HG03196 (cell line): Measurements from ENCODE around the gene MAGED1.
A peak's percentile ranks its signal among the peaks of the same experiment; 100 is the strongest.
"Not testable (repeated sequence)": the region's sequence is repeated elsewhere in the genome, so short reads cannot be mapped to it uniquely, and the experiment has no call there.

Source experiments
- ATAC-seq: cut with Tn5 transposase; IDR thresholded peaks from one replicate; pipeline ENCODE4 v1.9.1; 2021; ENCODE audit not compliant: unreplicated experiment

MAGED1 gene

GRCh38 chrX:51894697-51895336 lies 1.4 kb downstream of the MAGED1 start:
- ATAC-seq = peak; percentile 36

- no peak for ATAC-seq
These were observed 3.2 kb downstream of the MAGED1 start for GRCh38 chrX:51896626-51897025.

- ATAC-seq = no peak
These were observed 6.3 kb downstream of the MAGED1 start for GRCh38 chrX:51899741-51900140.

DNA sequence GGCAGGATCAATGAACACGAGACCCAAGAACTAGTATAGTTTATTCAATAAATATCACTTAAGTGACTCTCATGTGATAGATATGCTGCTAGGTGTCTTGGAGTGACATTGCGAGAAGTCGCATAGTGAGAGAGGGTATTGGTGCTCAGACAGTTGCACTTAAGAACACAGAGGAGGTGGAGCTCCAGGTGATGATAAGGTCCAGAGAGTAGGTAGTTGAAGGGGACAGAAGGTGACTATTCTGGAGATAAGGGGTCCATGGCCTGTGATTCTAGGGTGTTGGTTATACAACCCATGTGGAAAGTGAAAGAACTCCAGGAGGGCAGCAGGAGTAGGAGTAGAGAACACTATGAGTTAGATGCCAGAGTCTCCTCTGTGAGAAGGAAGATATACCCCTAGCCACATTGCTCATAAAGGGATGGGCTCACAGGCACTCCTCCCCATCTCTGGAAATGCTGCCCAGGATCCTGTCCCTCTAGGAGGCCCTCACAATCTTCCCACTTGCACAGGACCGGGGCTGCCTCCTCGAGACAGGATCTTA lies 9.2 kb downstream of the MAGED1 start:
- no peak for ATAC-seq

DNA sequence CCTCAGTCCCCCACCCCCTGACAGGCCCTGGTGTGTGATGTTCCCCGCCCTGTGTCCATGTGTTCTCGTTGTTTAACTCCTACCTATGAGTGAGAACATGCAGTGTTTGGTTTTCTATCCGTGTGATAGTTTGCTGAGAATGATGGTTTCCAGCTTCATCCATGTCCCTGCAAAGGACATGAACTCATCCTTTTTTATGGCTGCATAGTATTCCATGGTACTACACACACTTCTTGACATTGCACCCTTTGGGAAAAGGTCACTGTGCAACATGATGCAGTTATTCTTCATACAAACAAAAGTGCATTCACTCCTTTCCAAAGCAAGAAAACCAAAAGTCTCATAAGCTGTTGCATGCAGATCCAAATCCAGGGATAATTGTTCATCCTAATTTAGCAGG lies 11.7 kb downstream of the MAGED1 start:
- not testable (repeated sequence) for ATAC-seq

GRCh38 chrX:51905711-51906110 lies 12.3 kb downstream of the MAGED1 start:
- no peak for ATAC-seq

GRCh38 chrX:51917604-51918003 lies 24.2 kb downstream of the MAGED1 start:
- no peak for ATAC-seq

DNA sequence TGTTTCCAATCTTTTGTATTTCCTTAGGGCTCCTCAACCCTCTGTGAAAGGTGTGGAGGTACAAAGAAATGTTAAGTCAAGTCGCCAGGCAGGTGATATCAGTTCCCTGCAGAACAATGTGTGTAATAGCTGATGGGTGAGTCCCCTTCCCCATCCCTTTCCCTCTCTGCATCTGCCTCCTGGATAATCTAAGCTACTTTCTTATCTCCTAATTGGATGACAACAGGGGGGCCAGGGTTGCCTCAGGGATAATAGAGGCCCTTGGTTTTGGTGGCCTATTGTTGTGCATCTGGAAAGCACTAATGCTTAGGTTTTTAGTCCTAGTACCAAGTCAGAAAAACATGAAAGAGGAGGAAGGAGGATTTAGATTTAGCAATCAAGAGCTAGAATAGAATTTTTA lies 29.1 kb downstream of the MAGED1 start:
- no peak for ATAC-seq

DNA sequence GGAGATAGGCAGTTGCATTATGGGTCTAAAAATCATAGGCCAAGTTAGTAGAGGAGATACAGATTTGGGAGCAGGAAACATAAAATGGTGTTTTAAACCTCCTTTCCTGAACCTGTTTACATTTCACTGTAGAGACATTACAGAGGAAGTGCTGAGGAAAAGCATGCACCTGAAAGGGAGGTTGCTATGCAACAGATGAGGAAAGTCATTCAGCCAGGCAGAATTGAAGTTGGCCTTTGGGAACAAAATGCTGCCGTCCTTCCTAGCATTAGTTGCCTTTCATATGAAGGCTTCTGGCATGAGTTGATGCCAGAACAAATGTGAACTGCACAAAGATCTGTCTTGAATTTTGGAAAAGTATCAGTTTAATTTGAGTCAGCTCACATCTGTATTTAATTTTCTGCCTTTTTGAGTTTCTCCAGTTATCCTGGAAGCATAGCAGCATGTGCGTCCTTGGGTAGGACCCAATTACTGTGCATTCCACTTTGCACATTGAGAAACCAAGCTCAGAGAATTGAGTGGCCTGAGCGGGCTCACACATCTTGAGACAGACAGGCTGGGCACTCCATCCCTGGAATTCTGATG lies 38.2 kb downstream of the MAGED1 start:
- ATAC-seq = no peak
